ENCODE results near the gene ALDH18A1.
"Not testable (repeated sequence)": the region's sequence is repeated elsewhere in the genome, so short reads cannot be mapped to it uniquely, and the experiment has no call there.

Gene ALDH18A1

DNA sequence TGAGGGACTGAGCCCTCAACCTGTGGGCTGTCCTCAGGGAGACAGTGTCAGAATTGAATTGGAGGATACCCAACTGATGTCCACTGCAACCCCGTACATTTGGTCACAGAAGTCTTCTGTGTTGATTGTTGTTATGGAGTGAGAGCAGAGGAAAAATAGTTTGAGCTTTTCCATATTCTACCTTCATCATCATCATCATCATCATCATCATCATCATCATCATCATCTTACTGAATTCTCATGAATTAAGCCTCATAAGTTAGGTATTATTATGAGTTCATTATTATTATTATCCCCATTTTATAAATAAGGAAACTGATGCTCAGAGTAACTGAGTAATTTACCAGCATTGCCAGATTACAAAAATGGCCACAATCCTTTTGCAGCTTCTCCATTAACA lies 8.4 kb downstream of the ALDH18A1 start:
- no peak for DNase-seq

DNA sequence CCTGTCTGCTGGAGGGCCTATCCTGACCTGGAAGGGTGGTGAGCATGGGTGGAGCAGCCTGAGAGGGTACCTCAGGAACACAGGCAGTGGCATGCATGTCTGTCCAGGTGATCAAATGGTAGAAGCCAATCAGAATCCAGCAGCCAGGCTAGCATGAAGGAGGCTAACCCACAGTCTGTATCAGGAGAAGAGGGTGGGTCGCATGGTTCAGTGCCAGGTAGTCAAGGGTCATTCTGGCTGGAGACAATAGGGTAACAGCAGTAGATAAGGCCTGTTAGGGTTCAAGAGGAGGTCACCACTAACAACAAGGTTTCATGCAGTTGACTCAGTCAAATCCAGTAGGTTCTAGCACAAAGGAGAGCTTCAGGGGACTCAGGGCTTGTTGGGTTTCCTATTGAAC lies 10.4 kb downstream of the ALDH18A1 start:
- DNase-seq, result no peak

DNA sequence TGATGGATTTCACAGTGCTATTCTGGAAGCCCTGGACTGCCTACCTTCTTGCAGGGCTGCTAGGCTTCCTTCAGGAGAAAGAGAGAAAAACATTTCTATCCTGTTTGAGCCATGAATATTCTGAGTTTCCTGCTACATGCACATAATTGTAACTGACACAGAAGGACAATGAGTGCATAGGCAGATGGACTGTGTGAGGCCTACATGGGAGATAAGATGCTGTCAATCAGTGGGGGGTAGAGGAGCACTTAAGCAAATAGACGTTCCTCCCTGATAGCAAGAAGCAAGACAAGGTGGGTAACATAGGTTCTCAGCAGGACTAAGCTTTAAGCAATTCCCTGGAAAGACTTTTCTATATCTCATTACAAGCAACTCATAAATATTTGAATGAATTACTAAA lies 11.6 kb downstream of the ALDH18A1 start:
- DNase-seq, result no peak

DNA sequence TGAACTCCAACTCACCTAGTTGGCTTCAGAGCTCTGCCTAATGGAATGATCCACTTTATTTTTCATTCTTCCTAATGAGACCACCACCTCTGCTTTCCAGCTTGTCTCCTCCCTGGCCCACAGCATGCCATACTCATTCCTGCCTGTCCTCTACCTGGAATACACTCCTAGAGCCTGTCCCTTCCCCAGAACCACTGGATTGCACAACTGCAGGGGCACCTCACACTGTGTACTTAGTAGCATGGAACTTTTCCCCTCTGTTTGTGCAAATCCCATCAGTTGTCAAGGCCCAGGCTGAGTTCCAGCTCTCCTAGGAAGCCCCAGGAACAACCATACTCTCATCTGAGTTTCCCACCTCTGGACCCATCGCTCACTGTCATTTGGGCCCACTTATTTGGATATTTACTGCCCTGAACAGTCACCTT lies 15.6 kb downstream of the ALDH18A1 start:
- no peak for DNase-seq

DNA sequence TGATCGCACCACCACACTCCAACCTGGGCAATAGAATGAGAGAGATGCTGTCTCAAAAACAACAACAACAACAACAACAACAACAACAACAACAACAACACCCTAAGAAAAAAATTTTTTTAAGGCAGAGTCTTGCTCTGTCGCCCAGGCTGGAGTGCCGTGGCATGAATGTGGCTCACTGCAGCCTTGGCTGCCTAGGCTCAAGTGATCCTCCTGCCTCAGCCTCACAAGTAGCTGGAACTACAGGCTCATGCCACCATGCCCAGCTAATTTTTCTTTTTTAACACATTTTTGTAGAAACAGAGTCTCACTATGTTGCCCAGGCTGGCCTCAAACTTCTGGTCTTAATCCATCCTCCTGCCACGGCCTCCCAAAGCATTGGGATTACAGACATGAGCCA lies 18.6 kb downstream of the ALDH18A1 start:
- DNase-seq, result no peak

DNA sequence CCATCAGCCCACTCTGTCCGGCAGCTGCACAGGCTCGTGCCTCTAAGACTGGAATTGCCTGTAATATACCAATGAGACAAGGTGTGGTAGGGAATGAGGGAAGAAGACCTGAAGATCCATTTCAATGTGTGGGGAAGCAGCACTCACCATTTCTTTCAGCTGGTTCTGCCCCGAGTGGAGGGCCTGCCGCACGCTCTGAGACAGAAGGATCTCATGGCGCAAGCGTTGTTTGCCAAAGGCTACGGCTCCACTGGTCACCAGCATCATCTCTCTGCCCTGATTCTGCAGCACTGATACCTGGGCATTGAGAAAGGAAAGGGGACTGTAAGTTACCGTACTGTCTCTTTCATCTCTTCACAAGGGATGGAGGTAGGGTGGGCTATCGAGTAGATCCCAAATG lies 19.4 kb downstream of the ALDH18A1 start:
- DNase-seq, result no peak

DNA sequence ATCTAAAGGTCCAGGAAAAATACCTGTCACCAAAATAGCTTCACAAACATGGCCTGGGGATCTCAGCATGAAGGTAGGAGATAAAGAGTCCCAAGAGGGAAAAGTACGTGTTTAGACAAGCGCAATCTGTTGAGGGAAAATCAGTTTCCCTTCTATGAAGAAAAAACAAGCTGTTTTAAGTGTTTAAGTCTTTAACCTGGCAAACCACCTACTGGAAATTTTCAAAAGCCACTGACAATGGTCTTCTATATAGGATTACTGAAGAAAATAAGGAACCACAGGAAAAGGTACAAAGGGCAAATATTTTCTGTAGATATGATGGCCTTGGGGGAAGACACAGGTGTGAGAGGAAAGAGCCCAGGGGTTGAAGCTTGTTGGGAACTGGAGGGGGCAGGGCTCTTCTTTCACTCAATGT lies 21.2 kb downstream of the ALDH18A1 start:
- DNase-seq, result no peak

DNA sequence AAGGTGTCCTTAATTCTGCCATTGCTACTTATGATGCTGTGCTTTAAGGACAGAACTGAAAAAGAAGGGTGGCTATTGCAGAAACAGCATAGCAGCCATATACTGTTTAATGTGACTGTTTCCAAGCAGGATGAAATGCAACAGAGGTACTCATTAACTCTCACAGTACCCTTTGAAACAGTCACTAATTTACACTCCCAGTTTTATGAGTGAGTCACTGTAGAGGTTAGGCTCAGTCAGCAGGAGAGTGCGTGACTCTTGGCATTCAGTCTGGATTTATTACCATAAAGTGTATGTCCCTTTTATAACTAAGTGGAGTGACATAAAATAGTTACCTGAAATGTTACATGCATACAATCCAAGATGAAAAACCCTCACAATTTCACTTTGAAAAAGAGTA lies 27.7 kb downstream of the ALDH18A1 start:
- DNase-seq, result no peak

DNA sequence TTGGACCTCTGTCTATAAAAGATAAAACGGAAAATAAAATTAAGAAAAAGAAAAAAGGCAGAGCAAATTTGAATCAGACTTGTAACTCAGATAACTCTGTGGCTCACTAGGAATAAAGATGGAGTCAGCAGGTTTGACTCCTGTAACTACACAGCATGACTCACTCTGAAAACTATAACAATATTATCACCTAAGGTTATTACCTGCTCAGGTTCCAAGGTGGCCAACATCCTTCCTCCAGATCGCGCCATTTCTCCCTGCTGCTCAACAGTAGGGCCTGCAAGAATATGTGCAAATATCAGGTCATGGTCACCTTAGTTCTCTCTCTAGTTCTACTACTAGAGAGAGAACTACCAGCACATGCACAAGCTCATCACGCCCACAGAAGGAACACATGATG lies 30.0 kb downstream of the ALDH18A1 start:
- DNase-seq, result no peak

DNA sequence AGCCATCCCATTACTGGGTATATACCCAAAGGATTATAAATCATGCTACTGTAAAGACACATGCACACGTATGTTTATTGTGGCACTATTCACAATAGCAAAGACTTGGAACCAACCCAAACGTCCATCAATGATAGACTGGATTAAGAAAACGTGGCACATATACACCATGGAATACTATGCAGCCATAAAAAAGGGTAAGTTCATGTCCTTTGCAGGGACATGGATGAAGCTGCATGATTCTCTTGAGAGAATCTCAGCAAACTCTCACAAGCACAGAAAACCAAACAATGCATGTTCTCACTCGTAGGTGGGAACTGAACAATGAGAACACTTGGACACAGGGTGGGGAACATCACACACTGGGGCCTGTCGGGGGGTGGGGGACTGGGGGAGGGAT lies 36.1 kb downstream of the ALDH18A1 start:
- DNase-seq, result not testable (repeated sequence)

DNA sequence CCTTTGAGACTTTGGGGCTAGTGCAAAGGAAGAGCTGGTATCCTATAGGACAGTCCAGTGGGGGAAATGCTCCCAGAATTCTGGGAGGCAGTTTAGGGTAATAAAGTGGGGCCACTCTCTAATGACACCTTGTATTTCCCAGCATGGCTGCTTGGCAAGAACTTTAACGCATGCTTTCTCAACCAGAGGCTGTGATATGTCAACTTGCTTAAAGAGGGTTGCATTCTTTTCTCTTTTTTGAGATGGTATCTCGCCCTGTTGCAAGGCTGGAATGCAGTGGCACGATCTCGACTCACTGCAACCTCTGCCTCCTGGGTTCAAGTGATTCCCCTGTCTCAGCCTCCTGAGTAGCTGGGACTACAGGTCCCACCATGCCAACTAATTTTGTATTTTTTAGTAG lies 38.4 kb downstream of the ALDH18A1 start:
- no peak for DNase-seq

DNA sequence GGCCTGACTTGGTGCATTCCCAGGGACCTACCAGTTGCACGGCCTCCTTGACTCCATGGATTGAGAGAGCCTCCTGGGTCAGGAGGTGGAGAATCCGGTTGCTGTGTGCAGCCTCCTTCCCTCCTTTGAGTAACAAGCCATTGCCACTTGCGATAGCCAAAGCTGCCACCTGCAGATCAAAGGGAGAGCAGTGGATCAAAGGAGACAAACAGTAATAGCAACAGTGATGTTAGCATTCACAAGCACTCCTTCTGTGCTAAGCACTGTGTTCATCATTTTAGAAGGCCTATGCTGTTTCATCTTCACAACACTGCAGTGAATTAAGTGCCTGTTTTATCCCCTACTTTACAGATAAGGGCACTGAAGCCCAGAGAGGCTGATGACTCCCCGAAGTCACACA lies 40.1 kb downstream of the ALDH18A1 start:
- DNase-seq, result no peak

DNA sequence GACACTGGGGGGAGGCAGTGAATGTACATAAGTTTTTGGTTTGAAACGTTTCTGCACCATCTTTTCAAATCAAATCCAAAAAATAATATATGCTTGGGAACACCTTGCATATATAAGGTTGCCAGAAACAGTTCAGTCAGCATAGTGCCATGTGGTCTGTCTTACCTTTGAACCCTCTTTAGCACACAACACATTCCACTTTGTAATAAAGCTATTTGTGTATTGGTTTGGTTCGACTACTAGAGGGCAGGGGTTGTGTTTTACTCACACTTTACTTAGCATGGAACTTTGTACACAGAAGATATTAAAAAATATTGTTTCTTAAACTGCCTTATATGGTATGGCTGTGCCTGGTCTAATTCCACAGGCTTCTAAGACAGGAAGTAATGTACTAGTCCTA lies 43.2 kb downstream of the ALDH18A1 start:
- no peak for DNase-seq

DNA sequence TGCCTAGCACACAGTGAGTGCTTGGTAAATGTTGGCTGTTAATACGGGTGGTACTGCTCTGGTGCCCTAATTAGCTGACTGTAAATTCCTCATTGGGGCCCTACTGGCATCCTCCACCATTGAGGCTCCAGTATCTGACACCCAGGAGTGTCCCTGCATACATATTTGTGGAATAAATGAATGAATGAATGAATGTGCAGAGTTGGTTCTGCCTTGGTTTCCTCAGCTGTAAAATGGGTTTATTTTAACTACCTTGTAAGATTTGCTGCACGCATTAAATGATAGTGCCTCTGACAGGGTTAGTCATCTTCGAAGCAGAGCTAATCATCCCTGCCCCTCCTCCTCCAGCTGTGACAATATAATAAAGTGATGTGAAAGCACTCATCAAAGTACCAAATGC lies 45.8 kb downstream of the ALDH18A1 start:
- DNase-seq, result no peak

DNA sequence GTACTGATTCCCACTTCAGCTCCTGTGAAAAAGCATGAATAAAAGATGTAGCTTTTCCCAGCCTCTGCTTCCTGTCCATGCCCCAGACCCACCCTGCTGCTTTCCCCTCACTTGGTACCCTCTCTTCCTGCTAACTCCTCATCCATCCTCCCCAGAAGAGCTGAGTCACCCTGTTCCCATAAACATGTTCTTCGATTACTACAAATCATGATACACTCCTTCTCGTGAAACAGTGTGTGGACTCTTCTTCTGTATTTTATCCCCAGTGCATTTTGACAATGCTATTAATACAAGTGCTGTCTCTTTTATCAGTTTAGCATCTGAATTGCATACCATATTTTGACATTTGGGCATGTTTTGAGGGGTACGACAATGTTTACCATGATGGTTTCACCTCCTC lies 49.6 kb downstream of the ALDH18A1 start:
- no peak for DNase-seq

DNA sequence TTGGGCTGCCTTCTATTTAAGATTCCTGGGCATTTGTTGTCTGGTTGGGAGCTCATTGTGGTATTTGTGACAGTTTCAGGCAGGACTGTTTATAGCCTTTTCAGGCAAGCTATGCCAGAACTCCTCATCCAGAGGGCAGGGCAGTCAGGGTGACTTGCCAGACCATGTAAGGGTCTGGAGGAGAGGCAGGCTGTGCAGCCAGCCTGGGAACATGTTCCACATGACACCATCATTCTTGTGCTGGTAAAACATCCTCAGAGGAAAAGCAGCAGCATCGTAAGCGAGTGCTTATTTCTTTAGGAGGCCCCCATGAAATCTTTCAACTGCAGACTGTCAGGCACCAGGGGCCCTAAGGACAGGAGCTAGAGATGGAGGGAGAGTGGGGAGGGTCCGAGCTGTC lies 51.3 kb downstream of the ALDH18A1 start:
- peak; percentile 19 for DNase-seq

DNA sequence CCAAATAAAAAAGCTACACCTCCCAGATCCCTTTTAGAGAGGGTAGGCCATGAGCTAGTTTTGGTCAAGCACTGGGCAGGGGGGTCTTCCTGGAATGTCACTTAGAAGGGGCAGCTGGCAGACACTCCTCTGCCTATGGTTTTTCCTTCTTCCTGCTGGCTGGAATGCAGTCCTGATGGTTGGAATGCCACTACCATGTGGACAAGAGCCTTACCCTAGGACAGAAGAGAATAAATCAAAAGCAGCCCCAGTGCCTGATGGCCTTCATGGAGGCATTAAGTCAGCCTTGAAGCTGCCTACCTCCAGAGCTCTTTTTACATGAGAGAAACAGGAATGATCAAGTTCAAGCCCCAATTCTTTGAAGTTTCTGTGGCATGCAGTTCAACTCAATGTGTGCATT lies 51.9 kb downstream of the ALDH18A1 start:
- no peak for DNase-seq

DNA sequence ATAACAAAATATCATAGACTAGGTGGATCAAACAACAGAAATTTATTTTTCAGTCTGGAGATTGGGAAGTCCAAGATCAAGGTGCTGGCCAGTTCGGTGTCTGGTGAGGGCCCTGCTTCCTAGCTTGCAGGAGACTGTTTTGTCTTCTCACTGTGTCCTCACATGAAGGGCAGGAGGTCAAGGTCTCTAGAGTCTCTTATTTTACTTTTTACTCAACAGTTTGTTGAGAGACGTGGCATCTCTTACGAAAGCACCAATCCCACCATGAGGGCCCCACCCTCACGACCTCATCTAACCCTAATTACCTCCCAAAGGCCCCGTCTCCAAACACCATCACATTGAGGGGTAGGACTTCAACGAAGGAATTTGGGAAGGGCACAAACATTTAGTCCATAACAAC lies 54.1 kb downstream of the ALDH18A1 start:
- no peak for DNase-seq

DNA sequence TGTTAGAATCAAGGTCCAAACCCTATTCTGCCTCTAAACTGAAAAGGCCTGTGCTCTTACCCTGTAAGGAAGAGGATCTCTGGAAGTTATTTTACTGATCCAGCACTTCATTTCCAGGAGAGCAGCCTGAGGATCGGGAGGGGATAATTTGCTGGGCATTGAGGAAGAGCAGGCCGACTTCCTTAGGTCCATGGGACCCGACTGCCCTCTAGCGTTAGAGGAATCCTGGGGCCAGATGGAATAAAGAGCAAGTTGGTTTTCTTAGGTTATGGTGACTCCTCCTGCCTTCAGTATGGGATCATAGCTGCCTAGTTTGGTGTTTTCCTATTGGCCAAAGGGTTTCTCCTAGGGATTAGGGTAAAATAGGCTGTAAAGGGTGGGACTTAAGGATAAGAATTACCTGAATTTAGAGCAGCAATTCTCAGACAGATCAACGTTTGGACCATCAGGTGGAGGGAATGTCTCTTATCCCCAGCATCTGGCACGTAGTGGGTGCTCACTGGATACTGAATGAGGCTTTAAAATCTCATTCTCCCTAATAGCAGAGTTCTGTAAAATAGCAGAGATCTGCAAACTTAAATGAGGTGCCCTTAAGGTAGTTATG lies 55.3 kb downstream of the ALDH18A1 start:
- peak; percentile 90 for DNase-seq

DNA sequence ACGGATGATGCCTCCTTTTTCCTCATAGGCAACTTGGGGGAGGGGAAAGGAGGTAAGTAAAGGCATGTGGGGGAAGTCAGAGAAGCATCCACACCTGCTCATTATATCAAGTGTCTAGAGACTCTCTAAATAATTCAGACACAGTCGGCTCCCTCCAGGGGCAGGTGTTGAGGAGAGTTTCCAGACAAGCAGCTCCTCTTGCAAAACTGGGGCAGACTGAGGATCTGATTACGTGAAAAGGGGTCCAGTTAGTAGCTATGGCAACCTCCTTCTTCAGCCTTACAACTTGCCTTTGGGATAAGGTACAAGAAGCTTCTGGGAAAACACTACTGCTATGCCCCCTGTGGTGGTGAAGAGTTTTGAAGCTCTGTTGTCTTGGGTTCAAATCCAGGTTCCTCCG lies 56.4 kb downstream of the ALDH18A1 start:
- no peak for DNase-seq

DNA sequence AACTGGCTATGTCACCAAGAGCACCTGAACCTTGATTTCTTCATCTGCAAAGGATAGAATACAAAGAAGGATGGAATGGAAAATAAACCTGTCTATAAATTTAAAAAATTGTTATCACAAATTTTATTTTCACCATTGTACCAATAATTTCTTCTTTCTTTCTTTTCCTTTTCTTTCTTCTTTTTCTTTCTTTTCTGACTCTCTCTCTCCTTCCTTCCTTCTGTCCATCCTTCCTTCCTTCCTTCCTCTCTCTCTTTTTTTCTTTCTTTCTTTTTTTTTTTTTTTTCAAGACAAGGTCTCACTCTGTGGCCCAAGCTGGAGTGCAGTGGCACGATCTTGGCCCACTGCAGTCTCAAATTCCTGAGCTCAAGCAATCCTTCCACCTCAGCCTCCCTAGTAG lies 58.7 kb downstream of the ALDH18A1 start:
- no peak for DNase-seq

DNA sequence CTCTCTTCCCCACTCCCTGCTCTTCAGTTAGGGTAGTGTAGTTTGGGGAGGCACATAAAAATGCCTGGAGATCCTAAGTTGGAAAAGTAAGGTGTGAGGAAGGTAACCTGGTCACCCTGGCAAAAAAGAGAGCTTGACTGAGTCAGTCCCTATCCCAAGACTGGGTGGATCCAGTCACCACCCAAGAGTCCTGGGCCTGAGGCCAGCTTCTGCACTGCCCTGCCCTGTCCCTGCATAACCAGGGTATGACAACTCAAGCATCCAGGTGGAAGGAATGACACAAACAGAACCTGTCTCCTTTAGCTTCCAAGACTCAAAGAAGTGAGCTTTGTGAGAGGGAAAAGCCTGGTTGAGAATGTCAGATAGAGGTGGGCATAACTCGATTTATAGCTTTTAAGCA lies 68.5 kb downstream of the ALDH18A1 start:
- DNase-seq, result no peak

DNA sequence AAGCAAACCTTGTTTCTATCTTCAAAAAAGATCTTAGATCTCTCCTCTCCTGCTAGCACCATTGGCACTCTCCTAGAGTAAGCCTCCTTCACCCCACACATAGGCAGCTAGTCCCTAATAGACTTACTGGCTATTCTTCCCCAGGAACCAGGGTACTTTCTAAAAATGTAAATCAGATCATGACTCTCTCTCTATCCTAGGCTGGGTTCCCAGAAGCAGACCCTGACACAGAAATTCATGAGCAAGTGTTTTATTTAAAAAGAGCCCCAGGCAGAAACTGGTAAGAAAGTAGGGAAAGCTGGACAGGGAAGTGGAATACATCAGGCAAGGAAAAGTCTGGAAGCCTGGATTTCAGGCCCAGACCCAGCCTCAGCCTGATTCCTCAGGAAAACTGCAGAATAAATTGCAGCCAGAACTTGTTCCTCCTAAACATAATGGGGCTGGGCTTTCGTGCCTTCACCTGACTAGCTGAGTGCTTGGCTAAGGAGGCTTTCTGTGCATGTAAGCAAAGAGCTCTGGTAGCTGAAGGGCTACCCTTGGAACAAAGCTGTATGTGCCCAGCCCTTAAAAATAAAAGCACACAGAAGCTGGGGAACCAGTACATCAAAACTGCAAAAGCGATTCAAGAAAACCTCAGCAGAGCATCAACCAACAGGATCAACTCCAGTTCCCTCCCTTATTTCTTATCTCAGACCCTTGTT lies 76.5 kb downstream of the ALDH18A1 start:
- no peak for DNase-seq

DNA sequence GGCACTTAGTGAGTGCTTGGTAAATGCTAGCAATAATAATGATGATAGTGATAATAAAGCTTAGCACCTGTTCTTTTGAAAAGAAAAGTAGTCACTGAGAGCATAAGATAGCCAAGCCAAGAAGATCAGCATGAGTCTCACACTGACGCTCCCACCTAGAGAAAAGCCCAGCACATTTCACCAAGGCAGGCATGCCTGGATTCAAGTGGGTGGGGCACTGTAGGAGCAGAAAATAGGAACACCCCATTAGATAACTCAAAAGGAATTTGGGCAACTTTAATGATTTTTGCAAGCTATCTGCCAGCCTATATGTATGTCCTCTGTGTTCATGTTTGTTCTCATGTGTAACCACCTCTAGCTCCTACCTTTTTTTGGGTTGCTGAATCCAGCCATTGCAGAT lies 77.2 kb downstream of the ALDH18A1 start:
- DNase-seq, result no peak

DNA sequence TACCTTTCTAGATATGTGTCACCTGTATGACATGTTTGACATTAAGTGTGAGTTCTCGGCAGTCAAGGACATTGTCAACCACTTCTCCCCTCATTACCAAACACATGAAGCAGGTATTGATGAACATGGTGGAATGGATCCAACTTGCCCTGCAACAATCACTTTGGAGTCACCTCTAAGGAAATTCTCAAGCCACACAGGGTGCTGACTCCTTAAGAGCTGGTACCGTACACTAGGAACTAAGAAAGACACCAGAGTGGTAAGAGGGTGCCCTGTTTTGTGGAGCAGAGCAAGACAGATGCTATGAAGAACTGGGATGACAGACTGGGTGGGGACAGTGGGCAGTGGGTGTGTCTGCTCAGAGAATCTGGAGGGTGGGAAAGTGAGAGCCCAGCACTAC lies 77.9 kb downstream of the ALDH18A1 start:
- no peak for DNase-seq
